Fibroblast of mammary gland (primary cell): Measurements from ENCODE around the gene TARBP2.

Experiments used
- DNase-seq: peaks from one replicate; pipeline ENCODE4 v3.0.0-alpha.2; 2010; ENCODE audit warnings: low read depth
- H3K4me3 ChIP-seq: 2 replicates; pipeline ENCODE4 v1.5.1; 2011; ENCODE audit warnings: low read depth, mild to moderate bottlenecking, low read length, moderate library complexity; ENCODE audit not compliant: control insufficient read depth
- CTCF ChIP-seq: conservative IDR thresholded peaks from 2 replicates; pipeline ENCODE4 v1.5.1; 2011; ENCODE audit warnings: low read depth, low read length, inconsistent platforms; ENCODE audit not compliant: control insufficient read depth, insufficient read depth

The TARBP2 gene

GRCh38 chr12:53508534-53509170 lies 7.6 kb downstream of the TARBP2 start:
- H3K4me3 ChIP-seq: no peak overlapping the region
- DNase-seq: peak; percentile 74
- TF ChIP-seq CTCF: peak; percentile 95

GRCh38 chr12:53510181-53510812 lies 9.2 kb downstream of the TARBP2 start:
- no peak for DNase-seq
- no peak for TF ChIP-seq CTCF
- no peak overlapping the region for H3K4me3 ChIP-seq

GRCh38 chr12:53513712-53514410 lies 12.8 kb downstream of the TARBP2 start:
- no peak overlapping the region for H3K4me3 ChIP-seq
- no peak for TF ChIP-seq CTCF
- no peak for DNase-seq

- no peak for DNase-seq
- no peak for TF ChIP-seq CTCF
- H3K4me3 ChIP-seq: no peak overlapping the region
Observed at GRCh38 chr12:53514628-53515290, 13.7 kb downstream of the TARBP2 start.

GRCh38 chr12:53515291-53515680 lies 14.2 kb downstream of the TARBP2 start:
- DNase-seq: no peak
- no peak for TF ChIP-seq CTCF

GRCh38 chr12:53516758-53517455 lies 15.8 kb downstream of the TARBP2 start:
- H3K4me3 ChIP-seq: no peak overlapping the region
- DNase-seq: no peak
- no peak for TF ChIP-seq CTCF

More at GRCh38 chr12:53515291-53515680, 14.2 kb downstream of the TARBP2 start:
- no peak overlapping the region for H3K4me3 ChIP-seq
